GM12878 (cell line): ENCODE results near the gene PCIF1. TPM values are rescaled to one million over a fixed set of nuclear protein-coding genes. Genes with fewer than 3 reads are reported as not detected.

Experiments used
- ATAC-seq: fragments of 200-7000 bp; cut with Tn5 transposase; 3 replicates; pipeline ENCODE4 v1.9.1; 2020; ENCODE audit warnings: mild to moderate bottlenecking, moderate library complexity
- BruUV-seq: library from RNA; stranded (reverse); fragments of 400-500 nt; replicated peaks from 2 replicates; lab custom pipeline; 2021; lab: Mats Ljungman, UMichigan
- CTCF ChIA-PET: fragments of 300-600 bp; sonication (Branson Sonifier 250); formaldehyde crosslinking; extraction: SDS; loops from one replicate; lab custom pipeline; 2021; ENCODE audit warnings: inconsistent platforms; lab: Yijun Ruan, JAX
- POLR2A ChIA-PET: fragments of 350-600 bp; formaldehyde crosslinking; extraction: SDS; loops from one replicate; lab custom pipeline; 2021; ENCODE audit warnings: inconsistent platforms; lab: Charles Lee
- RAD21 ChIA-PET: fragments of 300-600 bp; sonication (Branson Sonifier 250); formaldehyde crosslinking; loops from one replicate; lab custom pipeline; 2023; ENCODE audit warnings: antibody characterized with exemption; ENCODE audit not compliant: unreplicated experiment; lab: Charles Lee
- SMC1A ChIA-PET: fragments of 300-600 bp; sonication (Branson Sonifier 250); formaldehyde crosslinking; loops from one replicate; lab custom pipeline; 2023; ENCODE audit not compliant: unreplicated experiment, uncharacterized antibody; lab: Charles Lee
- DNase-seq: peaks from one replicate; pipeline ENCODE4 v3.0.0-alpha.2; 2011; ENCODE audit warnings: low read depth, low spot score
- FAIRE-seq: peaks from 3 replicates; lab custom pipeline; 2011; peaks lifted over from hg19 to GRCh38; lab: Jason Lieb, UNC
- H2AFZ ChIP-seq: 2 replicates; pipeline ENCODE4 v1.6.0; 2011; ENCODE audit warnings: low read depth, low read length, control low read depth; ENCODE audit not compliant: control insufficient read depth
- H3K27ac ChIP-seq: 2 replicates; pipeline ENCODE4 v1.5.1; 2011; ENCODE audit warnings: control low read depth; ENCODE audit not compliant: control insufficient read depth, insufficient read depth
- H3K27me3 ChIP-seq, 2 experiments: replicated peaks in 1 of 2; 2 replicates each; pipeline versions ENCODE4 v1.6.0 to v1.6.1; 2011; ENCODE audit warnings: low read length in 1 of 2; ENCODE audit not compliant: control insufficient read depth in 2 of 2, insufficient read depth in 2 of 2
- H3K36me3 ChIP-seq, 2 experiments: 2 replicates each; pipeline ENCODE4 v1.5.1; 2011; ENCODE audit warnings: low read length in 1 of 2; ENCODE audit not compliant: control insufficient read depth in 2 of 2, insufficient read depth in 2 of 2
- H3K4me1 ChIP-seq: 2 replicates; pipeline ENCODE4 v1.6.1; 2011; ENCODE audit warnings: mild to moderate bottlenecking, low read length, moderate library complexity, mixed read lengths; ENCODE audit not compliant: control insufficient read depth, insufficient read depth
- H3K4me2 ChIP-seq: 2 replicates; pipeline ENCODE4 v1.6.0; 2011; ENCODE audit warnings: control low read depth; ENCODE audit not compliant: control insufficient read depth, insufficient read depth
- H3K4me3 ChIP-seq: fragments of 200-600 bp; sonication (generic); 2 replicates; pipeline ENCODE4 v1.5.1; 2016
- H3K79me2 ChIP-seq: 2 replicates; pipeline ENCODE4 v1.6.0; 2011; ENCODE audit warnings: low read length; ENCODE audit not compliant: control insufficient read depth, insufficient read depth
- H3K9ac ChIP-seq: 2 replicates; pipeline ENCODE4 v1.8.0; 2011; ENCODE audit warnings: low read length, control low read depth, mixed read lengths; ENCODE audit not compliant: control insufficient read depth, insufficient read depth
- H3K9me3 ChIP-seq: replicated peaks from 3 replicates; pipeline ENCODE4 v1.5.1; 2011; ENCODE audit warnings: mild to moderate bottlenecking, low read length; ENCODE audit not compliant: control insufficient read depth, insufficient read depth
- H4K20me1 ChIP-seq: 2 replicates; pipeline ENCODE4 v1.6.0; 2011; ENCODE audit not compliant: control insufficient read depth, insufficient read depth
- CEBPB ChIP-seq, 2 experiments: fragments of 150-350 bp in 1 of 2; IDR thresholded peaks; 2 replicates each; pipeline ENCODE4 v1.6.1; 2012 to 2014; ENCODE audit warnings: low read depth in 2 of 2, low read length in 2 of 2, borderline replicate concordance in 1 of 2, inconsistent platforms in 1 of 2
- HDAC2 ChIP-seq: fragments of 200-600 bp; sonication (generic); IDR thresholded peaks from 2 replicates; pipeline ENCODE4 v1.6.1; 2017
- JUND ChIP-seq: IDR thresholded peaks from 2 replicates; pipeline ENCODE4 v1.6.1; 2012; ENCODE audit warnings: low read depth, mild to moderate bottlenecking, low read length, improper control_type of control experiment, moderate library complexity
- SIX5 ChIP-seq: IDR thresholded peaks from 2 replicates; pipeline ENCODE4 v1.6.1; 2011; ENCODE audit warnings: mild to moderate bottlenecking, low read depth, low read length, moderate library complexity; ENCODE audit not compliant: severe bottlenecking
- SUPT20H ChIP-seq: IDR thresholded peaks from 2 replicates; pipeline ENCODE4 v1.6.1; 2011; ENCODE audit warnings: low read depth, mild to moderate bottlenecking, low read length, moderate library complexity, borderline replicate concordance; ENCODE audit not compliant: control insufficient read depth
- ZBTB33 ChIP-seq: fragments of 450-650 bp; IDR thresholded peaks from 2 replicates; pipeline ENCODE4 v1.6.1; 2017; ENCODE audit warnings: mild to moderate bottlenecking
- ZNF207 ChIP-seq: fragments of 450-650 bp; IDR thresholded peaks from 2 replicates; pipeline ENCODE4 v1.6.1; 2014; ENCODE audit warnings: antibody characterized with exemption, mild to moderate bottlenecking, borderline replicate concordance
- WGBS: methylation state at CpG from one replicate; pipeline ENCODE4 v1.1.6; 2016; ENCODE audit warnings: low lambda C conversion rate; ENCODE audit not compliant: insufficient replicate concordance, insufficient coverage; ENCODE audit errors: missing lambda C conversion rate; 5-methylcytosine and 5-hydroxymethylcytosine counted together
- in situ Hi-C: fragments of 300-500 bp; cut with MboI; formaldehyde crosslinking; loops from 9 replicates; pipeline ENCODE4 v1.14.3; 2018; ENCODE audit warnings: mixed read lengths
- intact Hi-C: fragments of 100-400 bp; cut with micrococcal nuclease; formaldehyde crosslinking; loops from one replicate; pipeline ENCODE4 v1.14.2; 2022; ENCODE audit not compliant: unreplicated experiment
- polyA plus RNA-seq, 11 experiments: library from polyadenylated mRNA; depleted of rRNA in 4 of 11; unstranded in 6 of 11; stranded (reverse) in 5 of 11; fragments of >200 nt; fragmentation: Nextera tagmentation in 4 of 11; fragmentation: Illumina TruSeq in 1 of 11; extraction: Ambion mirVana in 4 of 11; extraction: Trizol in 1 of 11; gene quantifications; 1 replicate in 1 of 11; 2 replicates in 10 of 11; pipeline versions ENCODE4 v1.2.1 to v1.2.3, GENCODE V29; 2011 to 2016; ENCODE audit warnings: inconsistent platforms in 2 of 11, missing spikeins in 2 of 11, low read depth in 1 of 11
- total RNA-seq, 4 experiments: library from RNA; depleted of rRNA in 3 of 4; stranded (reverse); fragments of >200 nt in 3 of 4; fragmentation: Illumina TruSeq in 1 of 4; extraction: Trizol in 1 of 4; gene quantifications; 2 replicates each; pipeline versions ENCODE4 v1.2.1 to v1.2.3, GENCODE V29; 2013 to 2021

The PCIF1 gene
- total and polyA plus RNA-seq, 10 of the 15 experiments (the other 5 are each of a cell fraction or from before 2014, with no cell fraction given), result 8.4 to 32.9 (median 17.6) TPM

DNA sequence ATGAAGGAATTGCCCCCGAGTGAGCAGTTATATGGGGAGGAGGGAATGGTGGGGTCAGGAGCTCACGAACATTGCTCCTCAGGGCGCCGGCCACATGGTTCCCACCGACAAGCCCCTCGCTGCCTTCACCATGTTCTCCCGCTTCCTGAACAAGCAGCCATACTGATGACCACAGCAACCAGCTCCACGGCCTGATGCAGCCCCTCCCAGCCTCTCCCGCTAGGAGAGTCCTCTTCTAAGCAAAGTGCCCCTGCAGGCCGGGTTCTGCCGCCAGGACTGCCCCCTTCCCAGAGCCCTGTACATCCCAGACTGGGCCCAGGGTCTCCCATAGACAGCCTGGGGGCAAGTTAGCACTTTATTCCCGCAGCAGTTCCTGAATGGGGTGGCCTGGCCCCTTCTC is 36.2 kb upstream of the PCIF1 start:
- Histone ChIP-seq H3K9me3 (no peaks in the 10 kb centered on the region), H3K4me1 (no peaks in the 10 kb centered on the region), H3K9ac (no peak overlapping the region), H2AFZ (no peak overlapping the region), H3K27ac (no peak overlapping the region), H3K4me2 (no peak overlapping the region), H3K36me3 (peaks cover 0 to 4% of the 10 kb centered on the region in 2 experiments; a peak in 2 of 4 replicates), H4K20me1 (no peaks in the 10 kb centered on the region), H3K79me2 (no peaks in the 10 kb centered on the region), H3K4me3 (no peak overlapping the region), H3K27me3 (no peaks in the 10 kb centered on the region)
- ChIA-PET SMC1A (no interaction called here), CTCF (no interaction called here), RAD21 (no interaction called here), POLR2A (interaction anchor here (0.6 kb wide), 1 partner anchor 28 kb away, joined by 3 read pairs; no protein-coding TSS in a partner anchor)
- WGBS, result 93% methylated on average over 12 of the region's 12 CpGs
- ATAC-seq (no peak), FAIRE-seq (no peak), DNase-seq (no peak)
- in situ Hi-C loops, result no loop called here
- no TSS peak for BruUV-seq
- no peak for TF ChIP-seq ZNF207
- TF ChIP-seq CEBPB (IDR thresholded peaks at IDR 0.05; ENCODE audit: borderline replicate concordance in 1 of 2, low read depth in 2 of 2, low read length in 2 of 2), result no peak
- no peak for TF ChIP-seq SIX5
- TF ChIP-seq SUPT20H, result no peak
- TF ChIP-seq ZBTB33, result no peak
- TF ChIP-seq JUND, result no peak
- no peak for TF ChIP-seq HDAC2
- intact Hi-C loops, result no loop called here
